Measurements from ENCODE around the gene PLCB2.

PLCB2 gene

GRCh38 chr15:40242601-40243000 is 65.1 kb downstream of the PLCB2 start:
- Histone ChIP-seq H3K4me3 (ENCODE audit: low read depth in 1 of 2, low read length in 1 of 2) (no peak overlapping the region), H3K27me3 (peaks cover 26% of the 10 kb centered on the region), H3K9me3 (no peaks in the 10 kb centered on the region), H3K36me3 (no peaks in the 10 kb centered on the region), H3K27ac (no peak overlapping the region), H3K4me1 (ENCODE audit: control insufficient read depth in 1 of 2, insufficient read depth in 1 of 2, low read depth in 1 of 2, low read length in 1 of 2) (peaks cover 6 to 11% of the 10 kb centered on the region in 2 experiments)
- TF ChIP-seq CTCF (IDR thresholded peaks at IDR 0.05): no peak

GRCh38 chr15:40242213-40242599 is 65.5 kb downstream of the PLCB2 start:
- H3K4me1 ChIP-seq (ENCODE audit: control insufficient read depth in 1 of 2, insufficient read depth in 1 of 2, low read depth in 1 of 2, low read length in 1 of 2): peaks cover 6 to 11% of the 10 kb centered on the region in 2 experiments
- no peaks in the 10 kb centered on the region for H3K36me3 ChIP-seq
- H3K27ac ChIP-seq: no peak overlapping the region
- no peak for TF ChIP-seq CTCF (IDR thresholded peaks at IDR 0.05)
- H3K27me3 ChIP-seq: peaks cover 26% of the 10 kb centered on the region
- no peak overlapping the region for H3K4me3 ChIP-seq (ENCODE audit: low read depth in 1 of 2, low read length in 1 of 2)
- H3K9me3 ChIP-seq: no peaks in the 10 kb centered on the region

- H3K9me3 ChIP-seq: no peaks in the 10 kb centered on the region
- no peak for TF ChIP-seq CTCF (IDR thresholded peaks at IDR 0.05)
- no peaks in the 10 kb centered on the region for H3K36me3 ChIP-seq
- H3K27ac ChIP-seq: no peak overlapping the region
- H3K27me3 ChIP-seq: peaks cover 26% of the 10 kb centered on the region
- H3K4me1 ChIP-seq (ENCODE audit: control insufficient read depth in 1 of 2, insufficient read depth in 1 of 2, low read depth in 1 of 2, low read length in 1 of 2): peaks cover 6 to 11% of the 10 kb centered on the region in 2 experiments
- no peak overlapping the region for H3K4me3 ChIP-seq (ENCODE audit: low read depth in 1 of 2, low read length in 1 of 2)
Measured at GRCh38 chr15:40241269-40242212, 66.2 kb downstream of the PLCB2 start.

- Histone ChIP-seq H3K9me3 (no peaks in the 10 kb centered on the region), H3K36me3 (no peaks in the 10 kb centered on the region), H3K4me3 (ENCODE audit: low read depth in 1 of 2, low read length in 1 of 2) (no peak overlapping the region), H3K4me1 (ENCODE audit: control insufficient read depth in 1 of 2, insufficient read depth in 1 of 2, low read depth in 1 of 2, low read length in 1 of 2) (peaks cover 9 to 15% of the 10 kb centered on the region in 2 experiments), H3K27me3 (peaks cover 26% of the 10 kb centered on the region), H3K27ac (no peak overlapping the region)
- TF ChIP-seq CTCF (IDR thresholded peaks at IDR 0.05): no peak
Measured at GRCh38 chr15:40240619-40241221, 67.0 kb downstream of the PLCB2 start.

- peaks cover 26% of the 10 kb centered on the region for H3K27me3 ChIP-seq
- no peaks in the 10 kb centered on the region for H3K9me3 ChIP-seq
- H3K36me3 ChIP-seq: no peaks in the 10 kb centered on the region
- H3K4me1 ChIP-seq (ENCODE audit: control insufficient read depth in 1 of 2, insufficient read depth in 1 of 2, low read depth in 1 of 2, low read length in 1 of 2): peaks cover 17 to 23% of the 10 kb centered on the region in 2 experiments
- H3K4me3 ChIP-seq (ENCODE audit: low read depth in 1 of 2, low read length in 1 of 2): no peak overlapping the region
- no peak for TF ChIP-seq CTCF (IDR thresholded peaks at IDR 0.05)
- no peak overlapping the region for H3K27ac ChIP-seq
Measured at GRCh38 chr15:40239693-40240618, 67.8 kb downstream of the PLCB2 start.
